Left ventricle myocardium superior (tissue), 1 donor: ENCODE data around the gene ASXL2. TPM values are rescaled to one million over a fixed set of nuclear protein-coding genes. Genes with fewer than 3 reads are reported as not detected.

Source experiments
- ATAC-seq: fragments of 200-7000 bp; cut with Tn5 transposase; one replicate; pipeline ENCODE4 v1.9.1; 2020; ENCODE audit warnings: mild to moderate bottlenecking, moderate library complexity
- DNase-seq: peaks from one replicate; pipeline ENCODE4 v3.0.0-alpha.2; 2020
- intact Hi-C: fragments of 100-400 bp; cut with micrococcal nuclease; formaldehyde crosslinking; loops from one replicate; pipeline ENCODE4 v1.11.0; 2022
- total RNA-seq: library from RNA; stranded (reverse); fragmentation: NEBNext Ultra II Directional; extraction: Animal tissue kit (Norgen Biotek cat#: 25700); gene quantifications from one replicate; pipeline ENCODE4 v1.2.1, GENCODE V29; 2021
- donor health status: DM: no; HTN: yes; CAD: no; lungs with severe emphysema.

ASXL2 gene
- total RNA-seq, 1 donor from 2014 or later, result 26.1 TPM

GRCh38 chr2:25817006-25817405, 61.3 kb downstream of the ASXL2 start:
- ATAC-seq (no peak), DNase-seq (no peak)
- intact Hi-C loops, result no loop called here

GRCh38 chr2:25816249-25816648, 62.0 kb downstream of the ASXL2 start:
- DNase-seq (no peak), ATAC-seq (no peak)
- intact Hi-C loops, result no loop called here

- ATAC-seq, result no peak
- intact Hi-C loops, result no loop called here
- no peak for DNase-seq
Observed at GRCh38 chr2:25814681-25815080, 63.6 kb downstream of the ASXL2 start.

- ATAC-seq, result no peak
Observed at GRCh38 chr2:25810428-25810827, 67.9 kb downstream of the ASXL2 start.

GRCh38 chr2:25809646-25810045, 68.6 kb downstream of the ASXL2 start:
- no peak for ATAC-seq
- intact Hi-C loops, result no loop called here
- DNase-seq, result no peak

More at GRCh38 chr2:25810428-25810827, 67.9 kb downstream of the ASXL2 start:
- DNase-seq, result no peak
- intact Hi-C loops, result no loop called here

- intact Hi-C loops, result no loop called here
- ATAC-seq (no peak), DNase-seq (no peak)
Observed at GRCh38 chr2:25808006-25808383, 70.3 kb downstream of the ASXL2 start.

GRCh38 chr2:25806941-25807340, 71.3 kb downstream of the ASXL2 start:
- intact Hi-C loops, result no loop called here
- no peak for ATAC-seq
- no peak for DNase-seq

- DNase-seq (no peak), ATAC-seq (no peak)
- intact Hi-C loops, result no loop called here
Observed at GRCh38 chr2:25805987-25806386, 72.3 kb downstream of the ASXL2 start.

- ATAC-seq (no peak), DNase-seq (no peak)
- intact Hi-C loops, result no loop called here
Observed at GRCh38 chr2:25804338-25804737, 73.9 kb downstream of the ASXL2 start.

- no peak for DNase-seq
- ATAC-seq, result no peak
- intact Hi-C loops, result no loop called here
Observed at GRCh38 chr2:25799301-25799700, 79.0 kb downstream of the ASXL2 start.

GRCh38 chr2:25797620-25798488, 80.4 kb downstream of the ASXL2 start:
- ATAC-seq, result no peak
- intact Hi-C loops, result no loop called here

GRCh38 chr2:25794544-25795276, 83.6 kb downstream of the ASXL2 start:
- intact Hi-C loops, result no loop called here
- ATAC-seq, result no peak
- no peak for DNase-seq

More at GRCh38 chr2:25797620-25798488, 80.4 kb downstream of the ASXL2 start:
- DNase-seq, result no peak

GRCh38 chr2:25790074-25790790, 88.1 kb downstream of the ASXL2 start:
- intact Hi-C loops, result no loop called here
- ATAC-seq (no peak), DNase-seq (no peak)

- ATAC-seq, result no peak
- no peak for DNase-seq
- intact Hi-C loops, result no loop called here
Observed at GRCh38 chr2:25788457-25788856, 89.8 kb downstream of the ASXL2 start.

- no peak for DNase-seq
- intact Hi-C loops, result no loop called here
- ATAC-seq, result no peak
Observed at GRCh38 chr2:25787020-25787419, 91.3 kb downstream of the ASXL2 start.

GRCh38 chr2:25784404-25784803, 93.9 kb downstream of the ASXL2 start:
- no peak for DNase-seq
- intact Hi-C loops, result no loop called here
- no peak for ATAC-seq

GRCh38 chr2:25777077-25777476, 101.2 kb downstream of the ASXL2 start:
- ATAC-seq (no peak), DNase-seq (no peak)
- intact Hi-C loops, result no loop called here

GRCh38 chr2:25772078-25772477, 106.2 kb downstream of the ASXL2 start:
- intact Hi-C loops, result no loop called here
- DNase-seq, result no peak
- ATAC-seq, result no peak

GRCh38 chr2:25763575-25763974, 114.7 kb downstream of the ASXL2 start:
- intact Hi-C loops, result no loop called here

GRCh38 chr2:25760297-25760696, 118.0 kb downstream of the ASXL2 start:
- DNase-seq (no peak), ATAC-seq (no peak)
- intact Hi-C loops, result no loop called here

More at GRCh38 chr2:25763575-25763974, 114.7 kb downstream of the ASXL2 start:
- no peak for ATAC-seq
- no peak for DNase-seq
